Neural progenitor cell (in vitro differentiated cells): ENCODE results near the gene SLIT1.

ENCODE experiments used
- CTCF ChIP-seq: fragments of 200-600 bp; sonication (generic); IDR thresholded peaks from 2 replicates; pipeline ENCODE4 v1.5.1; 2017; ENCODE audit warnings: antibody characterized with exemption, mild to moderate bottlenecking
- EZH2 ChIP-seq: fragments of 200-600 bp; sonication (generic); IDR thresholded peaks from 2 replicates; pipeline ENCODE4 v1.6.1; 2017; ENCODE audit warnings: antibody characterized with exemption, mild to moderate bottlenecking, moderate library complexity
- EZH2phosphoT487 ChIP-seq: fragments of 200-600 bp; sonication (generic); IDR thresholded peaks from 2 replicates; pipeline ENCODE4 v1.6.1; 2017; ENCODE audit warnings: antibody characterized with exemption

- TF ChIP-seq CTCF: no peak
- no peak for TF ChIP-seq EZH2phosphoT487
- no peak for TF ChIP-seq EZH2
Measured at GRCh38 chr10:97099868-97100267, 85.9 kb downstream of the SLIT1 start.
